Measurements from ENCODE around the gene ZNF729.

ZNF729 gene

DNA sequence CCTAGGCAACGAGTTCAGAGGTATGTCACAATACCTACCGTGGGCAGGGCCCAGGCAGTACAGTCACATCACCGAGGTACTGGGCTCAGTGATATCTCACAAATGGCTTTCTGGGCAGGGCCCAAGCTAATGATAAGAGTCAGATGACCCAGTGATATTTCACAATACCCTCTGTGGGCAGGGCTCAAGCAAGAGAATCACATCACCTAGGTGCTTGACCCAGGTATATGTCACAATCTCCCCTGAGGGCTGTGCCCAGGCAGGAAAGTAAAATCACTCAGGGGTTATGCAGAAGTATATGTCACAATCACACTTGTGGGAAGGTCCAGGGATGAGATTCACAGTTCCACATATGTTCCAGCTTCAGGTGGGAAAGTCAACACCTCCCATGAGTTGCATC, 45.3 kb downstream of the ZNF729 start:
- Histone ChIP-seq H3K27me3 (ENCODE audit: insufficient read depth, low read length, poor library complexity, severe bottlenecking) (no peaks in the 10 kb centered on the region), H3K36me3 (ENCODE audit: insufficient read depth, low read length) (no peaks in the 10 kb centered on the region), H3K9me2 (replicated peaks; ENCODE audit: low read depth, low read length) (no peaks in the 10 kb centered on the region), H3K4me1 (ENCODE audit: insufficient read depth, low read length, poor library complexity, severe bottlenecking) (no peaks in the 10 kb centered on the region), H3K9ac (ENCODE audit: low read depth, low read length, poor library complexity, severe bottlenecking) (no peak overlapping the region), H3K4me2 (ENCODE audit: low read depth, low read length, poor library complexity, severe bottlenecking) (no peak overlapping the region), H3K79me2 (ENCODE audit: insufficient read depth, low read length) (no peaks in the 10 kb centered on the region), H3K9me3 (ENCODE audit: insufficient read depth, low read depth, low read length) (peaks cover 18% of the 10 kb centered on the region; the same call in 1 of the 2 replicates), H3K4me3 (ENCODE audit: low read length, poor library complexity, severe bottlenecking) (no peak overlapping the region), H4K20me1 (ENCODE audit: insufficient read depth, low read length, poor library complexity, severe bottlenecking) (no peaks in the 10 kb centered on the region), H2AFZ (ENCODE audit: low read length) (no peak overlapping the region), H3F3A (ENCODE audit: low read depth) (no peaks in the 10 kb centered on the region)
- TF ChIP-seq, protein P1, sequence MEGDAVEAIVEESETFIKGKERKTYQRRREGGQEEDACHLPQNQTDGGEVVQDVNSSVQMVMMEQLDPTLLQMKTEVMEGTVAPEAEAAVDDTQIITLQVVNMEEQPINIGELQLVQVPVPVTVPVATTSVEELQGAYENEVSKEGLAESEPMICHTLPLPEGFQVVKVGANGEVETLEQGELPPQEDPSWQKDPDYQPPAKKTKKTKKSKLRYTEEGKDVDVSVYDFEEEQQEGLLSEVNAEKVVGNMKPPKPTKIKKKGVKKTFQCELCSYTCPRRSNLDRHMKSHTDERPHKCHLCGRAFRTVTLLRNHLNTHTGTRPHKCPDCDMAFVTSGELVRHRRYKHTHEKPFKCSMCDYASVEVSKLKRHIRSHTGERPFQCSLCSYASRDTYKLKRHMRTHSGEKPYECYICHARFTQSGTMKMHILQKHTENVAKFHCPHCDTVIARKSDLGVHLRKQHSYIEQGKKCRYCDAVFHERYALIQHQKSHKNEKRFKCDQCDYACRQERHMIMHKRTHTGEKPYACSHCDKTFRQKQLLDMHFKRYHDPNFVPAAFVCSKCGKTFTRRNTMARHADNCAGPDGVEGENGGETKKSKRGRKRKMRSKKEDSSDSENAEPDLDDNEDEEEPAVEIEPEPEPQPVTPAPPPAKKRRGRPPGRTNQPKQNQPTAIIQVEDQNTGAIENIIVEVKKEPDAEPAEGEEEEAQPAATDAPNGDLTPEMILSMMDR (conservative IDR thresholded peaks at IDR 0.05; ENCODE audit: low read length), result no peak
- TF ChIP-seq EZH2phosphoT487 (IDR thresholded peaks at IDR 0.05; ENCODE audit: borderline replicate concordance), result no peak

DNA sequence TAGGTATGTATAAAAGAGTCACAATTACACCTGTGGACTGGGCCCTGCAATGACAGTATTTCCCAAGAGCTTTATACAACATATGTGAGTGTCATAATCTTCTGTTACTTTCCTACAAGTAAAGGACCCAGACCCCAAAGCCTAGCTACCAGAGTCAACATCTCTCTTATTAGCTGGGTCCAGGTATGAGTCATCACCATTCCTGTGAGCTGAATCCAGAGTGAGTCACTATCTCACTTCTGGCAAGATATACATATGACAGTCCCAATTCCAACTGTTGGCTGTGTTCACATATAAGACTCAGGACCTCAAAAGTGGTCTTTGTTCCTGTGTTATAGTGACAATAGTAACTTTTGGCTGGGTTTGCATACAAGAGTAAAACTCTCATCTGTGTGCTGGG, 46.7 kb downstream of the ZNF729 start:
- no peaks in the 10 kb centered on the region for H3K9me2 ChIP-seq (replicated peaks; ENCODE audit: low read depth, low read length)

DNA sequence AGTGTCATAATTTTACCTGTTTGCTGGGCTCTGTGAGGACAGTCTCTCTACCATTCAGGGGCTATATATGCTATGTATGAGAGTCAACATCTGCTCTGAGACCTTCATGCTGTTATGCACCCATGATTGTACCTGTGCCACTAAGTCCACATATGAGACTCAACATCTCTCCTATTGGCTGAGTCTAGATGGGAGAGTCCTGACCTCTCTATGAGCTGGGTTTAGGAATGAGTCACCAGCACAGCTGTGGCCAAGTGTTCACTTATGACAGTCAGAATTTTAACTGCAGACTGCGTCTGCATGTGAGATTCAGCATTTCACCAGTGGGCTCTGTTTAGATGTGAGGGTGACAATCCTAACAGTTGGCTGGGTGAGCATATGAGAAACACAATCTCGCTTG, 49.5 kb downstream of the ZNF729 start:
- Histone ChIP-seq H3K9me3 (ENCODE audit: insufficient read depth, low read depth, low read length) (peaks cover 11% of the 10 kb centered on the region; the same call in 1 of the 2 replicates), H3K9ac (ENCODE audit: low read depth, low read length, poor library complexity, severe bottlenecking) (no peak overlapping the region), H3K4me3 (ENCODE audit: low read length, poor library complexity, severe bottlenecking) (no peak overlapping the region), H3K79me2 (ENCODE audit: insufficient read depth, low read length) (no peaks in the 10 kb centered on the region), H3K9me2 (replicated peaks; ENCODE audit: low read depth, low read length) (no peaks in the 10 kb centered on the region), H3K36me3 (ENCODE audit: insufficient read depth, low read length) (no peaks in the 10 kb centered on the region), H3K4me2 (ENCODE audit: low read depth, low read length, poor library complexity, severe bottlenecking) (no peak overlapping the region), H3K27me3 (ENCODE audit: insufficient read depth, low read length, poor library complexity, severe bottlenecking) (no peaks in the 10 kb centered on the region), H3F3A (ENCODE audit: low read depth) (no peaks in the 10 kb centered on the region), H2AFZ (ENCODE audit: low read length) (no peak overlapping the region), H3K4me1 (ENCODE audit: insufficient read depth, low read length, poor library complexity, severe bottlenecking) (no peaks in the 10 kb centered on the region), H4K20me1 (ENCODE audit: insufficient read depth, low read length, poor library complexity, severe bottlenecking) (no peaks in the 10 kb centered on the region)
- TF ChIP-seq, protein P1 (conservative IDR thresholded peaks at IDR 0.05; ENCODE audit: low read length), result no peak
- no peak for TF ChIP-seq EZH2phosphoT487 (IDR thresholded peaks at IDR 0.05; ENCODE audit: borderline replicate concordance)

More for the DNA sequence above, 46.7 kb downstream of the ZNF729 start:
- Histone ChIP-seq H3K9me3 (ENCODE audit: insufficient read depth, low read depth, low read length) (peaks cover 18% of the 10 kb centered on the region; the same call in 1 of the 2 replicates), H4K20me1 (ENCODE audit: insufficient read depth, low read length, poor library complexity, severe bottlenecking) (no peaks in the 10 kb centered on the region), H3F3A (ENCODE audit: low read depth) (no peaks in the 10 kb centered on the region), H3K9ac (ENCODE audit: low read depth, low read length, poor library complexity, severe bottlenecking) (no peak overlapping the region), H3K79me2 (ENCODE audit: insufficient read depth, low read length) (no peaks in the 10 kb centered on the region), H3K27me3 (ENCODE audit: insufficient read depth, low read length, poor library complexity, severe bottlenecking) (no peaks in the 10 kb centered on the region), H2AFZ (ENCODE audit: low read length) (no peak overlapping the region), H3K4me2 (ENCODE audit: low read depth, low read length, poor library complexity, severe bottlenecking) (no peak overlapping the region), H3K4me1 (ENCODE audit: insufficient read depth, low read length, poor library complexity, severe bottlenecking) (no peaks in the 10 kb centered on the region), H3K36me3 (ENCODE audit: insufficient read depth, low read length) (no peaks in the 10 kb centered on the region), H3K4me3 (ENCODE audit: low read length, poor library complexity, severe bottlenecking) (no peak overlapping the region)
- TF ChIP-seq, protein P1 (conservative IDR thresholded peaks at IDR 0.05; ENCODE audit: low read length), result no peak
- no peak for TF ChIP-seq EZH2phosphoT487 (IDR thresholded peaks at IDR 0.05; ENCODE audit: borderline replicate concordance)
